A673 (cell line): Measurements from ENCODE around the gene MPHOSPH10. TPM values are rescaled to one million over a fixed set of nuclear protein-coding genes. Genes with fewer than 3 reads are reported as not detected.

ENCODE experiments used
- BruUV-seq: library from RNA; stranded (reverse); fragments of 400-500 nt; replicated peaks from 2 replicates; lab custom pipeline; 2021; lab: Mats Ljungman, UMichigan
- CTCF ChIA-PET: fragments of 300-600 bp; sonication (Branson Sonifier 250); formaldehyde crosslinking; loops from one replicate; lab custom pipeline; 2022; ENCODE audit warnings: antibody characterized with exemption; lab: Charles Lee
- POLR2A ChIA-PET: fragments of 300-600 bp; sonication (Branson Sonifier 250); formaldehyde crosslinking; loops from one replicate; lab custom pipeline; 2022; ENCODE audit warnings: antibody characterized with exemption; ENCODE audit not compliant: low non-redundant PET; lab: Charles Lee
- DNase-seq: peaks from one replicate; pipeline ENCODE4 v3.0.0-alpha.2; 2015; ENCODE audit warnings: low spot score
- H3K27ac ChIP-seq: fragments of 200-600 bp; sonication (generic); 2 replicates; pipeline ENCODE4 v1.5.1; 2016; ENCODE audit warnings: mixed run types, low read depth, mild to moderate bottlenecking, mixed read lengths, antibody characterized with exemption, low read length; ENCODE audit not compliant: poor library complexity, severe bottlenecking
- H3K27me3 ChIP-seq: fragments of 200-600 bp; sonication (generic); replicated peaks from 2 replicates; pipeline ENCODE4 v1.6.1; 2017; ENCODE audit warnings: mixed run types, low read depth, mild to moderate bottlenecking, mixed read lengths, antibody characterized with exemption, low read length; ENCODE audit not compliant: insufficient read depth, poor library complexity
- H3K36me3 ChIP-seq: fragments of 200-600 bp; sonication (generic); 2 replicates; pipeline ENCODE4 v1.6.1; 2016; ENCODE audit warnings: mixed run types, mild to moderate bottlenecking, mixed read lengths, antibody characterized with exemption, low read length; ENCODE audit not compliant: insufficient read depth, poor library complexity, severe bottlenecking
- H3K4me1 ChIP-seq: fragments of 200-600 bp; sonication (generic); 2 replicates; pipeline ENCODE4 v1.6.1; 2017; ENCODE audit warnings: mixed run types, mild to moderate bottlenecking, mixed read lengths, antibody characterized with exemption, low read length; ENCODE audit not compliant: insufficient read depth, poor library complexity, severe bottlenecking
- H3K4me3 ChIP-seq: fragments of 200-600 bp; sonication (generic); 2 replicates; pipeline ENCODE4 v1.5.1; 2016; ENCODE audit warnings: low read depth, mixed run types, mild to moderate bottlenecking, mixed read lengths, low read length; ENCODE audit not compliant: poor library complexity, severe bottlenecking
- H3K9me3 ChIP-seq: fragments of 200-600 bp; sonication (generic); 2 replicates; pipeline ENCODE4 v1.6.1; 2016; ENCODE audit warnings: mixed run types, low read depth, mild to moderate bottlenecking, mixed read lengths, antibody characterized with exemption, low read length; ENCODE audit not compliant: poor library complexity, severe bottlenecking
- EZH2 ChIP-seq: fragments of 200-600 bp; sonication (generic); IDR thresholded peaks from 2 replicates; pipeline ENCODE4 v1.6.1; 2017; ENCODE audit warnings: borderline replicate concordance, low read depth, mild to moderate bottlenecking, mixed read lengths, antibody characterized with exemption, low read length; ENCODE audit not compliant: poor library complexity, severe bottlenecking
- intact Hi-C: fragments of 100-400 bp; cut with micrococcal nuclease; formaldehyde crosslinking; loops from one replicate; pipeline ENCODE4 v1.10.0; 2022; ENCODE audit not compliant: unreplicated experiment
- total RNA-seq: library from RNA; stranded (reverse); gene quantifications from 2 replicates; pipeline ENCODE4 v1.2.3, GENCODE V29; 2021
- TF ChIP-seq, protein P1 (sequence below): fragments of 300-800, 200-600 bp; sonication (generic); conservative IDR thresholded peaks from 2 replicates; pipeline ENCODE4 v1.5.1; 2017; ENCODE audit warnings: low read depth, mild to moderate bottlenecking, antibody characterized with exemption, low read length, moderate library complexity, mixed read lengths

The MPHOSPH10 gene
- total RNA-seq, 1 experiment from 2014 or later, result 66.3 TPM

DNA sequence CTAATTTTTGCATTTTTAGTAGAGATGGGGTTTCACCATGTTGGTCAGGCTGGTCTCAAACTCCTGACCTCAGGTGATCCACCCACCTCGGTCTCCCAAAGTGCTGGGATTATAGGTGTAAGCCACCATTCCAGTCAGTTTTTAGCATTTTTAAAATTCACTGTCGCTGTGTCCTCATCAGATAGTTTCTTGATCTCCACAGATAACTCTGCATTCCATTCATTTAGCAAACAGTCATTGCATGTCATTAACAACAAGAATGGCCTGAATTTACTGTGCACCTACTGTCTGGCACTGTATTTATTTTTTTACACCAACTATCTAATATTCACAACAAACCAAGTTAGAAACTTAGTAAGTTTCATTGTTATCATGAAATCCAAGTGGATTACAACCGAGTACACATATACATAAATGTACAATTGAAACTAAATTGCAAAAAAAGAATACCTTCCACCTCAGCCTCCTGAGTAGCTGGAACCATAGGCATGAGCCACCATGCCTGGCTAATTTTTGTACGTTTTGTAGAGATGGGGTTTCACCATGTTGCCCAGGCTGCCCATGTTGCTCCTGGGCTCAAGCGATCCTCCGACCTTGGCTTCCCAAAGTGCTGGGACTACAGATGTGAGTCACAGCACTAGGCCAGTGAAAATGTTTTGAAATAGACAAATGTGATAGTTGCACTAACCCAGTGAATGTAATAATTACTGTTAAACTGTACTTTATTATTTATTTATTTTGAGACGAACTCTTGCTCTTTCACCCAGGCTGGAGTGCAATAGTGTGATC is 4.7 kb upstream of the MPHOSPH10 start:
- BruUV-seq, result no TSS peak
- Histone ChIP-seq H3K4me1 (peaks cover 5% of the 10 kb centered on the region), H3K36me3 (peaks cover 6% of the 10 kb centered on the region), H3K9me3 (no peaks in the 10 kb centered on the region), H3K4me3 (no peak overlapping the region), H3K27ac (no peak overlapping the region), H3K27me3 (no peaks in the 10 kb centered on the region)
- POLR2A ChIA-PET, result no interaction called here
- TF ChIP-seq, protein P1, sequence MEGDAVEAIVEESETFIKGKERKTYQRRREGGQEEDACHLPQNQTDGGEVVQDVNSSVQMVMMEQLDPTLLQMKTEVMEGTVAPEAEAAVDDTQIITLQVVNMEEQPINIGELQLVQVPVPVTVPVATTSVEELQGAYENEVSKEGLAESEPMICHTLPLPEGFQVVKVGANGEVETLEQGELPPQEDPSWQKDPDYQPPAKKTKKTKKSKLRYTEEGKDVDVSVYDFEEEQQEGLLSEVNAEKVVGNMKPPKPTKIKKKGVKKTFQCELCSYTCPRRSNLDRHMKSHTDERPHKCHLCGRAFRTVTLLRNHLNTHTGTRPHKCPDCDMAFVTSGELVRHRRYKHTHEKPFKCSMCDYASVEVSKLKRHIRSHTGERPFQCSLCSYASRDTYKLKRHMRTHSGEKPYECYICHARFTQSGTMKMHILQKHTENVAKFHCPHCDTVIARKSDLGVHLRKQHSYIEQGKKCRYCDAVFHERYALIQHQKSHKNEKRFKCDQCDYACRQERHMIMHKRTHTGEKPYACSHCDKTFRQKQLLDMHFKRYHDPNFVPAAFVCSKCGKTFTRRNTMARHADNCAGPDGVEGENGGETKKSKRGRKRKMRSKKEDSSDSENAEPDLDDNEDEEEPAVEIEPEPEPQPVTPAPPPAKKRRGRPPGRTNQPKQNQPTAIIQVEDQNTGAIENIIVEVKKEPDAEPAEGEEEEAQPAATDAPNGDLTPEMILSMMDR, result no peak
- TF ChIP-seq EZH2, result no peak
- intact Hi-C loops, result no loop called here
- no peak for DNase-seq
- CTCF ChIA-PET, result no interaction called here

DNA sequence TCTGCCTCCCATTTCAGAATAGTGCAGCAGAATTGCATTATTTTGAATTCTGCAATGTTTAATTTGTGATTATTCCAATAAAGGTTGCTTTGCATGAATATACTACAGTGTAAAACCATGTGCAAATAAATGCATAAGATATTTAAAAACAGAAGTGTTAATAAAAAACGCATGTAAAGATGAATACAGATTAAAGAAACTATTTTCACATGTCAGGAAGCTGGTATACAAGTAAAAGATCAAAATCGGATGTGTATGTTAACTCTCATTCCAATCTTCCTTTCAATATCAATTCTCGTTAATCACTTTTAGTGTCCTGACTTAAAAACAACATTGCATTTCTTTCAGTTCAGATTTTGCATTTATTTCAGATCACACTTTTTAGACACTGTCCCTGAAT is 3.5 kb upstream of the MPHOSPH10 start:
- peaks cover 8% of the 10 kb centered on the region for H3K4me1 ChIP-seq
- no peak for TF ChIP-seq EZH2
- TF ChIP-seq, protein P1, result no peak
- peaks cover 6% of the 10 kb centered on the region for H3K36me3 ChIP-seq
- ChIA-PET CTCF (no interaction called here), POLR2A (no interaction called here)
- no peaks in the 10 kb centered on the region for H3K9me3 ChIP-seq
- no peak overlapping the region for H3K4me3 ChIP-seq
- H3K27me3 ChIP-seq, result no peaks in the 10 kb centered on the region
- no TSS peak for BruUV-seq
- DNase-seq, result no peak
- intact Hi-C loops, result no loop called here
- no peak overlapping the region for H3K27ac ChIP-seq

DNA sequence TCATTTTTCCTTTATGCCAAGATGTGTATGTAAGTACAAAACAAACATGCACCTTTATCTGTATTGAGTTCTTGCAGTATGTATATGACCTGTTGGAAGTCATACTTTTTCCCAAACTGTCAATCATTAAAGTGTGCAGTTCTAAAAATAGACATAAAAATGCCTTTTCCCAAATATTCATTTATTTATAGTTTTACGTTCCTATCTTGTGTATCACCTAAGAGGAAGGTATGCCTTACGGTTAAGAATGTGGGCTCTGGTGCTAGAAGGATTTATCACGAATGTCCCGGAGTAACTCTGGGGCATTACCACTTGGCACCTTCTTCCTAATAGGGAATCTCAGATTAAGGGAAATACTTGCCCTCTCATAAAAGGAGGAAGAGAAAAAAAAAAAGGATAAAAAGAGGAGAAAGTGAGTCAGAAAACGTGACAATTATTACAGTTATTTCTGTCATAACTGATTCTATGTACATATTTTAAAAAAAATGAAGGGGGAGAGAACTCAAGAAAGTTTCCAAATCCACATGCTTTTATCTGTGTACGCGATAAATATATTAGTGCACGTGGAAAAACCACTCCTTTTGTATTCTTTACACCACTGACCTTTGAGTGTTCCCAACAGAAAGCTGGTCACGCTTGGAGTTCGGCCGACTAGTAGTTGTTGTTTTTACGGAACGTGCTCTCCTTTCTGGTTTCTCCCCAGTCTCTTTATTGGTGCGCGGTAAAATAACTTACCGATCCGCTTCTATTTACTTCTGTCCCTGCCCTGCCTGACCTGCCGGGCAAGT is 1.1 kb upstream of the MPHOSPH10 start:
- Histone ChIP-seq H3K4me3 (peak overlapping the region; percentile 92), H3K27ac (peak overlapping the region; percentile 90), H3K27me3 (no peaks in the 10 kb centered on the region), H3K9me3 (no peaks in the 10 kb centered on the region), H3K4me1 (peaks cover 10% of the 10 kb centered on the region), H3K36me3 (peaks cover 12% of the 10 kb centered on the region)
- peak; percentile 3 for DNase-seq
- TSS peak; percentile 69 for BruUV-seq
- no peak for TF ChIP-seq EZH2
- TF ChIP-seq, protein P1, result no peak
- ChIA-PET POLR2A (no interaction called here), CTCF (no interaction called here)
- intact Hi-C loops, result no loop called here
